Neural cell (in vitro differentiated cells): ENCODE measurements around the gene TRERF1. TPM values are rescaled to one million over a fixed set of nuclear protein-coding genes. Genes with fewer than 3 reads are reported as not detected.

Experiments
- H2AFZ ChIP-seq: fragments of 200-600, 300-800 bp; sonication (generic), shearing (Covaris generic); 2 replicates; pipeline ENCODE4 v1.6.0; 2014; ENCODE audit warnings: low read depth, mild to moderate bottlenecking, antibody characterized with exemption, low read length, moderate library complexity
- H3F3A ChIP-seq: fragments of 200-600 bp; shearing (Covaris generic); 2 replicates; pipeline ENCODE4 v1.6.1; 2016; ENCODE audit warnings: mild to moderate bottlenecking, moderate library complexity, mixed read lengths, antibody characterized with exemption, low read length; ENCODE audit not compliant: insufficient read depth, poor library complexity, severe bottlenecking
- H3K27ac ChIP-seq: fragments of 200-600, 300-800 bp; sonication (generic), shearing (Covaris generic); 2 replicates; pipeline ENCODE4 v1.5.1; 2014; ENCODE audit warnings: mild to moderate bottlenecking, low read length, moderate library complexity
- H3K27me3 ChIP-seq: fragments of 300-800, 200-600 bp; sonication (generic), shearing (Covaris generic); 2 replicates; pipeline ENCODE4 v1.6.0; 2014; ENCODE audit warnings: mild to moderate bottlenecking, low read depth, low read length, moderate library complexity; ENCODE audit not compliant: insufficient read depth
- H3K36me3 ChIP-seq: fragments of 300-800, 200-600 bp; sonication (generic), shearing (Covaris generic); 2 replicates; pipeline ENCODE4 v1.5.1; 2014; ENCODE audit warnings: mild to moderate bottlenecking, antibody characterized with exemption, low read length, moderate library complexity; ENCODE audit not compliant: insufficient read depth
- H3K4me2 ChIP-seq: fragments of 300-800, 200-600 bp; sonication (generic), shearing (Covaris generic); 2 replicates; pipeline ENCODE4 v1.6.0; 2014; ENCODE audit warnings: mild to moderate bottlenecking, low read length
- H3K4me3 ChIP-seq: fragments of 300-800, 200-600 bp; sonication (generic), shearing (Covaris generic); 2 replicates; pipeline ENCODE4 v1.5.1; 2014; ENCODE audit warnings: mild to moderate bottlenecking, low read length, moderate library complexity
- H3K79me2 ChIP-seq: fragments of 200-600 bp; shearing (Covaris generic); replicated peaks from 2 replicates; pipeline ENCODE4 v1.6.0; 2014; ENCODE audit warnings: mild to moderate bottlenecking, low read length, moderate library complexity; ENCODE audit not compliant: insufficient read depth
- H3K9ac ChIP-seq: fragments of 300-800, 200-600 bp; sonication (generic), shearing (Covaris generic); 2 replicates; pipeline ENCODE4 v1.6.1; 2016; ENCODE audit warnings: mild to moderate bottlenecking, low read length, mixed read lengths
- H3K9me2 ChIP-seq: fragments of 200-600 bp; shearing (Covaris generic); 2 replicates; pipeline ENCODE4 v1.6.1; 2016; ENCODE audit warnings: mild to moderate bottlenecking, low read length, mixed read lengths; ENCODE audit not compliant: insufficient read depth
- H3K9me3 ChIP-seq: fragments of 200-600, 300-800 bp; sonication (generic), shearing (Covaris generic); 2 replicates; pipeline ENCODE4 v1.6.1; 2016; ENCODE audit warnings: mild to moderate bottlenecking, mixed run types, low read length, moderate library complexity, mixed read lengths
- H4K20me1 ChIP-seq: fragments of 200-600 bp; shearing (Covaris generic); 2 replicates; pipeline ENCODE4 v1.6.1; 2016; ENCODE audit warnings: mild to moderate bottlenecking, mixed run types; ENCODE audit not compliant: insufficient read depth
- EP300 ChIP-seq: fragments of 450-650 bp; conservative IDR thresholded peaks from 2 replicates; pipeline ENCODE4 v1.6.1; 2014; ENCODE audit warnings: antibody characterized with exemption, mild to moderate bottlenecking, moderate library complexity; ENCODE audit not compliant: poor library complexity, severe bottlenecking
- EZH2 ChIP-seq: fragments of 200-600, 300-800 bp; shearing (Covaris generic), sonication (generic); IDR thresholded peaks from 2 replicates; pipeline ENCODE4 v1.6.1; 2014; ENCODE audit warnings: antibody characterized with exemption, low read length, borderline replicate concordance, mild to moderate bottlenecking; ENCODE audit not compliant: insufficient read depth, poor library complexity, severe bottlenecking
- MXI1 ChIP-seq: fragments of 450-650 bp; conservative IDR thresholded peaks from 2 replicates; pipeline ENCODE4 v1.6.1; 2014; ENCODE audit warnings: antibody characterized with exemption, mild to moderate bottlenecking; ENCODE audit not compliant: poor library complexity, severe bottlenecking
- POLR2AphosphoS5 ChIP-seq: IDR thresholded peaks from 2 replicates; pipeline ENCODE4 v1.6.1; 2012
- RAD21 ChIP-seq: fragments of 450-650 bp; conservative IDR thresholded peaks from 2 replicates; pipeline ENCODE4 v1.6.1; 2014; ENCODE audit warnings: antibody characterized with exemption, mild to moderate bottlenecking, moderate library complexity
- SMC3 ChIP-seq: fragments of 450-650 bp; conservative IDR thresholded peaks from 2 replicates; pipeline ENCODE4 v1.6.1; 2014; ENCODE audit warnings: antibody characterized with exemption, mild to moderate bottlenecking, moderate library complexity; ENCODE audit not compliant: poor library complexity
- TAF1 ChIP-seq: IDR thresholded peaks from 2 replicates; pipeline ENCODE4 v1.6.1; 2012; ENCODE audit warnings: low read depth
- polyA minus RNA-seq: library from RNA; depleted of rRNA, polyadenylated mRNA; stranded (reverse); fragments of >200 nt; gene quantifications from 2 replicates; pipeline ENCODE4 v1.2.3, GENCODE V29; 2014
- polyA plus RNA-seq: library from polyadenylated mRNA; depleted of rRNA; stranded (reverse); fragments of >200 nt; gene quantifications from 2 replicates; pipeline ENCODE4 v1.2.3, GENCODE V29; 2014
- TF ChIP-seq, protein P1 (sequence below): fragments of 450-650 bp; IDR thresholded peaks from 2 replicates; pipeline ENCODE4 v1.5.1; 2014; ENCODE audit warnings: antibody characterized with exemption, mild to moderate bottlenecking, moderate library complexity; ENCODE audit not compliant: poor library complexity, severe bottlenecking
- TF ChIP-seq, protein P2 (sequence below): IDR thresholded peaks from 2 replicates; pipeline ENCODE4 v1.6.1; 2012; ENCODE audit warnings: borderline replicate concordance

Gene TRERF1, protein sequence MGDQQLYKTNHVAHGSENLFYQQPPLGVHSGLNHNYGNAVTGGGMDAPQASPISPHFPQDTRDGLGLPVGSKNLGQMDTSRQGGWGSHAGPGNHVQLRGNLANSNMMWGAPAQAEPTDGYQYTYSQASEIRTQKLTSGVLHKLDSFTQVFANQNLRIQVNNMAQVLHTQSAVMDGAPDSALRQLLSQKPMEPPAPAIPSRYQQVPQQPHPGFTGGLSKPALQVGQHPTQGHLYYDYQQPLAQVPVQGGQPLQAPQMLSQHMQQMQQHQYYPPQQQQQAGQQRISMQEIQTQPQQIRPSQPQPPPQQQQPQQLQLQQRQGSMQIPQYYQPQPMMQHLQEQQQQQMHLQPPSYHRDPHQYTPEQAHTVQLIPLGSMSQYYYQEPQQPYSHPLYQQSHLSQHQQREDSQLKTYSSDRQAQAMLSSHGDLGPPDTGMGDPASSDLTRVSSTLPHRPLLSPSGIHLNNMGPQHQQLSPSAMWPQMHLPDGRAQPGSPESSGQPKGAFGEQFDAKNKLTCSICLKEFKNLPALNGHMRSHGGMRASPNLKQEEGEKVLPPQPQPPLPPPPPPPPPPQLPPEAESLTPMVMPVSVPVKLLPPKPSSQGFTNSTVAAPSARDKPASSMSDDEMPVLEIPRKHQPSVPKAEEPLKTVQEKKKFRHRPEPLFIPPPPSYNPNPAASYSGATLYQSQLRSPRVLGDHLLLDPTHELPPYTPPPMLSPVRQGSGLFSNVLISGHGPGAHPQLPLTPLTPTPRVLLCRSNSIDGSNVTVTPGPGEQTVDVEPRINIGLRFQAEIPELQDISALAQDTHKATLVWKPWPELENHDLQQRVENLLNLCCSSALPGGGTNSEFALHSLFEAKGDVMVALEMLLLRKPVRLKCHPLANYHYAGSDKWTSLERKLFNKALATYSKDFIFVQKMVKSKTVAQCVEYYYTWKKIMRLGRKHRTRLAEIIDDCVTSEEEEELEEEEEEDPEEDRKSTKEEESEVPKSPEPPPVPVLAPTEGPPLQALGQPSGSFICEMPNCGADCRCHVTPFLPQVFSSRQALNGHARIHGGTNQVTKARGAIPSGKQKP (N-terminal part only)
- polyA plus RNA-seq (4.3 and 4.5 TPM in 2 replicates), polyA minus RNA-seq (8.8 and 10.0 TPM in 2 replicates)

DNA sequence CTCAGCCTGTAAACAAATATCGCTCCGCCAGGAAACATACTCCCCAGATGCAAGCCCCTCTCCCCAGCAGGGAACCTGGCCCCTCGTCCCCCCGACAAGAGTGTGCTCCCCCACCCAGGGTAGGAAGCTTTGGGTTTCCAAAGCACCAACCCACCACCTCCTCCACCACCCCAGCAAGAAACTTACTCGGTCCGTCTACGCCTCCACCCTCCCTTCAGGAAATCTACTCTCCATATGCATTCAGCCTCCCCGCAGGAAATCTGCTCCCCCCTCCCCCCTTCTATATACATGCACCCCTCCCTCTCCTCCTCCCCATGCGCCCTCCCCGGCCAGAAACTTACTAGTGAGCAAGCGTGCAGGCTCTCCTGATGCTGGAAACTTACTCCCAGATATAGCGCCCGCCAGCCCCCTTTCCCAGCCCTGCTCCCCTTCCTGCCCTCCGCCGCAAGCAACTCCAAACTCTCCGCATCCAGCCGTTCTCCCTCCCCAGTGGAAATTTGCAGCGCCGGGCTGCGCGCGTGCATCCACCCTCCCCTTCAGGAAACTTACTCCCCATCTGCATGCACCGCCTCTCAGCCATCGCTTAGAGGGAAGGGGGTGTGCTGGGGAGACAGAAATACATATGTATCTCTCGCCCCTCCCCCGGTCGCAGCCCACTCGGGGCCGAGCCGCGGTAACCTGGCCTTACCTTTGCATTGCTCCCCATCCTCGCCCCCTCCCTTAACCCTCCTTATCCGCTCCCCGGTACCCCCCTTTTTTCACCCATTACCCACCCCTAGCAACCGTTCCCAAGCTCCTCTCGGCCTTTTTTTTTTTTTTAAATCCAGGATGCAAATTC, at the start of gene TRERF1:
TSS of gene TRERF1 (minus strand) at position 594 of the 838 bp plus-strand sequence. CDS start 182,336 bp downstream, outside the sequence.
- peak within 1 kb of the TSS; percentile 100 for H3K27ac ChIP-seq

More for the DNA sequence above, at the start of gene TRERF1:
- peak within 1 kb of the TSS; percentile 100 for H3K9ac ChIP-seq
- H3K9me2 ChIP-seq, result no peaks in the 10 kb centered on the region
- peak within 1 kb of the TSS; percentile 93 for H3K4me2 ChIP-seq
- H4K20me1 ChIP-seq, result no peaks in the 10 kb centered on the region
- H3K9me3 ChIP-seq, result no peaks in the 10 kb centered on the region
- TF ChIP-seq EZH2 (no peak), POLR2AphosphoS5 (no peak), SMC3 (peak; percentile 7), RAD21 (peak; percentile 36), TAF1 (no peak), EP300 (no peak), MXI1 (peak; percentile 40)
- TF ChIP-seq, protein P1, sequence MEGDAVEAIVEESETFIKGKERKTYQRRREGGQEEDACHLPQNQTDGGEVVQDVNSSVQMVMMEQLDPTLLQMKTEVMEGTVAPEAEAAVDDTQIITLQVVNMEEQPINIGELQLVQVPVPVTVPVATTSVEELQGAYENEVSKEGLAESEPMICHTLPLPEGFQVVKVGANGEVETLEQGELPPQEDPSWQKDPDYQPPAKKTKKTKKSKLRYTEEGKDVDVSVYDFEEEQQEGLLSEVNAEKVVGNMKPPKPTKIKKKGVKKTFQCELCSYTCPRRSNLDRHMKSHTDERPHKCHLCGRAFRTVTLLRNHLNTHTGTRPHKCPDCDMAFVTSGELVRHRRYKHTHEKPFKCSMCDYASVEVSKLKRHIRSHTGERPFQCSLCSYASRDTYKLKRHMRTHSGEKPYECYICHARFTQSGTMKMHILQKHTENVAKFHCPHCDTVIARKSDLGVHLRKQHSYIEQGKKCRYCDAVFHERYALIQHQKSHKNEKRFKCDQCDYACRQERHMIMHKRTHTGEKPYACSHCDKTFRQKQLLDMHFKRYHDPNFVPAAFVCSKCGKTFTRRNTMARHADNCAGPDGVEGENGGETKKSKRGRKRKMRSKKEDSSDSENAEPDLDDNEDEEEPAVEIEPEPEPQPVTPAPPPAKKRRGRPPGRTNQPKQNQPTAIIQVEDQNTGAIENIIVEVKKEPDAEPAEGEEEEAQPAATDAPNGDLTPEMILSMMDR, result no peak
- TF ChIP-seq, protein P2, sequence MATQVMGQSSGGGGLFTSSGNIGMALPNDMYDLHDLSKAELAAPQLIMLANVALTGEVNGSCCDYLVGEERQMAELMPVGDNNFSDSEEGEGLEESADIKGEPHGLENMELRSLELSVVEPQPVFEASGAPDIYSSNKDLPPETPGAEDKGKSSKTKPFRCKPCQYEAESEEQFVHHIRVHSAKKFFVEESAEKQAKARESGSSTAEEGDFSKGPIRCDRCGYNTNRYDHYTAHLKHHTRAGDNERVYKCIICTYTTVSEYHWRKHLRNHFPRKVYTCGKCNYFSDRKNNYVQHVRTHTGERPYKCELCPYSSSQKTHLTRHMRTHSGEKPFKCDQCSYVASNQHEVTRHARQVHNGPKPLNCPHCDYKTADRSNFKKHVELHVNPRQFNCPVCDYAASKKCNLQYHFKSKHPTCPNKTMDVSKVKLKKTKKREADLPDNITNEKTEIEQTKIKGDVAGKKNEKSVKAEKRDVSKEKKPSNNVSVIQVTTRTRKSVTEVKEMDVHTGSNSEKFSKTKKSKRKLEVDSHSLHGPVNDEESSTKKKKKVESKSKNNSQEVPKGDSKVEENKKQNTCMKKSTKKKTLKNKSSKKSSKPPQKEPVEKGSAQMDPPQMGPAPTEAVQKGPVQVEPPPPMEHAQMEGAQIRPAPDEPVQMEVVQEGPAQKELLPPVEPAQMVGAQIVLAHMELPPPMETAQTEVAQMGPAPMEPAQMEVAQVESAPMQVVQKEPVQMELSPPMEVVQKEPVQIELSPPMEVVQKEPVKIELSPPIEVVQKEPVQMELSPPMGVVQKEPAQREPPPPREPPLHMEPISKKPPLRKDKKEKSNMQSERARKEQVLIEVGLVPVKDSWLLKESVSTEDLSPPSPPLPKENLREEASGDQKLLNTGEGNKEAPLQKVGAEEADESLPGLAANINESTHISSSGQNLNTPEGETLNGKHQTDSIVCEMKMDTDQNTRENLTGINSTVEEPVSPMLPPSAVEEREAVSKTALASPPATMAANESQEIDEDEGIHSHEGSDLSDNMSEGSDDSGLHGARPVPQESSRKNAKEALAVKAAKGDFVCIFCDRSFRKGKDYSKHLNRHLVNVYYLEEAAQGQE, result peak; percentile 16
- H2AFZ ChIP-seq, result peak within 1 kb of the TSS; percentile 89
- H3K27me3 ChIP-seq, result no peaks in the 10 kb centered on the region
- H3K79me2 ChIP-seq, result peaks cover 37% of the 10 kb centered on the region
- H3K4me3 ChIP-seq, result peak within 1 kb of the TSS; percentile 94
- no peaks in the 10 kb centered on the region for H3K36me3 ChIP-seq
- H3F3A ChIP-seq, result peaks cover 16% of the 10 kb centered on the region
